Activated CD8-positive, alpha-beta T cell treated with anti-CD3 and anti-CD28 coated beads for 36 hours (primary cell): ENCODE data around the gene ESF1. TPM values are rescaled to one million over a fixed set of nuclear protein-coding genes. Genes with fewer than 3 reads are reported as not detected.

ENCODE experiments used
- ATAC-seq: fragments of 200-7000 bp; cut with Tn5 transposase; one replicate; pipeline ENCODE4 v1.10.0; 2021; ENCODE audit warnings: mild to moderate bottlenecking, moderate library complexity
- CTCF ChIA-PET: fragments of 350-600 bp; sonication (Branson Sonifier 250); formaldehyde crosslinking; loops from one replicate; lab custom pipeline; 2021; ENCODE audit warnings: antibody characterized with exemption; lab: Charles Lee
- POLR2A ChIA-PET: fragments of 350-600 bp; sonication (Branson Sonifier 250); formaldehyde crosslinking; loops from one replicate; lab custom pipeline; 2021; ENCODE audit warnings: antibody characterized with exemption; lab: Charles Lee
- DNase-seq: peaks from one replicate; pipeline ENCODE4 v3.0.0-alpha.2; 2020
- H3K27ac Mint-ChIP-seq: one replicate; pipeline ENCODE4 v1.8.0; 2021; ENCODE audit warnings: mild to moderate bottlenecking, mixed read lengths
- H3K27me3 Mint-ChIP-seq: one replicate; pipeline ENCODE4 v1.8.0; 2021; ENCODE audit warnings: mixed read lengths
- H3K36me3 Mint-ChIP-seq: one replicate; pipeline ENCODE4 v1.8.0; 2021; ENCODE audit warnings: low read depth, mixed read lengths
- H3K4me1 Mint-ChIP-seq: one replicate; pipeline ENCODE4 v1.8.0; 2021; ENCODE audit warnings: low read depth, mixed read lengths
- H3K4me3 Mint-ChIP-seq: one replicate; pipeline ENCODE4 v1.8.0; 2021; ENCODE audit warnings: mild to moderate bottlenecking, moderate library complexity, mixed read lengths
- H3K9me3 Mint-ChIP-seq: one replicate; pipeline ENCODE4 v1.8.0; 2021; ENCODE audit warnings: mixed read lengths
- intact Hi-C: fragments of 100-400 bp; cut with micrococcal nuclease; formaldehyde crosslinking; loops from one replicate; pipeline ENCODE4 v1.10.0; 2022
- total RNA-seq, 2 experiments: library from RNA; stranded (reverse); gene quantifications; one replicate each; pipeline ENCODE4 v1.2.3, GENCODE V29; 2021
- TF ChIP-seq, protein P1 (sequence below): fragments of 200-600 bp; IDR thresholded peaks from one replicate; pipeline ENCODE4 v1.8.0; 2022; ENCODE audit warnings: antibody characterized with exemption, mild to moderate bottlenecking

Gene ESF1
- total RNA-seq, 2 experiments from 2014 or later = 19.9 to 20.4 TPM

DNA sequence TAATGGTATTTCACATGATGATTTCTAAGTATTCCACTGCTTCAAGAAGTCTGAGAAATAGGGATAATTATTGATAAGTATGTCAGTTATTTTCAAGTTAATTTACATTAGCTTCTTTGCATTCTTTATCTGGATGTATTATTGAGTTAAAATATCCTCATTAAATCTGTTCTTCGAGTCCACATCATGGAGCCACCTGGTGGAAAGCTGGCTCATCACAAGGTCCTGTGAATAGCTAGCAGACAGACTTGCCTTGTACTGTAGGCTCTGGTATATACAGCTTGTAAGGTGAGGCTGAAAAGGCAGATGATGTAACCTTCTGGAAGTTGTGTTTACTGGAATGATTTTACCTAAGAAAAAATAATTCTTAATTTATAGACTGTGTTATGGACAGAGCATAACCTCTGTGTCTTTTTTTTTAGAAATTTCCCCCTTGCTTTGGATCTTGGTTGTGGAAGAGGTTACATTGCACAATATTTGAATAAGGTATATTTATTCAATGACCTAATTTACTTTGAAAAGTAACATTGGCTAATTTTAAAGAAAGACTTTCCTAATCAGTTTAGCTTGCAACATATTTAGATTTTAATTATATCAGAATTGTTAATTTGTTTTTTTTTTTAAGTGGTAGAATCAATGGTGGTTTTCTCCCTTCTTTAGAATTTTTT is 3.6 kb upstream of the ESF1 start:
- Mint-ChIP-seq H3K9me3 (no peaks in the 10 kb centered on the region), H3K27ac (no peak overlapping the region), H3K36me3 (peaks cover 38% of the 10 kb centered on the region), H3K4me1 (peaks cover 30% of the 10 kb centered on the region), H3K27me3 (no peaks in the 10 kb centered on the region), H3K4me3 (no peak overlapping the region)
- CTCF ChIA-PET = interaction anchor here (0.9 to 2.3 kb wide), 10 partner anchors 9 to 177 kb away, joined by 3 to 13 read pairs (median 6); no protein-coding TSS in a partner anchor
- ATAC-seq (no peak), DNase-seq (peak; percentile 68)
- intact Hi-C loops = no loop called here
- POLR2A ChIA-PET = no interaction called here
- TF ChIP-seq, protein P1, sequence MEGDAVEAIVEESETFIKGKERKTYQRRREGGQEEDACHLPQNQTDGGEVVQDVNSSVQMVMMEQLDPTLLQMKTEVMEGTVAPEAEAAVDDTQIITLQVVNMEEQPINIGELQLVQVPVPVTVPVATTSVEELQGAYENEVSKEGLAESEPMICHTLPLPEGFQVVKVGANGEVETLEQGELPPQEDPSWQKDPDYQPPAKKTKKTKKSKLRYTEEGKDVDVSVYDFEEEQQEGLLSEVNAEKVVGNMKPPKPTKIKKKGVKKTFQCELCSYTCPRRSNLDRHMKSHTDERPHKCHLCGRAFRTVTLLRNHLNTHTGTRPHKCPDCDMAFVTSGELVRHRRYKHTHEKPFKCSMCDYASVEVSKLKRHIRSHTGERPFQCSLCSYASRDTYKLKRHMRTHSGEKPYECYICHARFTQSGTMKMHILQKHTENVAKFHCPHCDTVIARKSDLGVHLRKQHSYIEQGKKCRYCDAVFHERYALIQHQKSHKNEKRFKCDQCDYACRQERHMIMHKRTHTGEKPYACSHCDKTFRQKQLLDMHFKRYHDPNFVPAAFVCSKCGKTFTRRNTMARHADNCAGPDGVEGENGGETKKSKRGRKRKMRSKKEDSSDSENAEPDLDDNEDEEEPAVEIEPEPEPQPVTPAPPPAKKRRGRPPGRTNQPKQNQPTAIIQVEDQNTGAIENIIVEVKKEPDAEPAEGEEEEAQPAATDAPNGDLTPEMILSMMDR = peak; percentile 51

DNA sequence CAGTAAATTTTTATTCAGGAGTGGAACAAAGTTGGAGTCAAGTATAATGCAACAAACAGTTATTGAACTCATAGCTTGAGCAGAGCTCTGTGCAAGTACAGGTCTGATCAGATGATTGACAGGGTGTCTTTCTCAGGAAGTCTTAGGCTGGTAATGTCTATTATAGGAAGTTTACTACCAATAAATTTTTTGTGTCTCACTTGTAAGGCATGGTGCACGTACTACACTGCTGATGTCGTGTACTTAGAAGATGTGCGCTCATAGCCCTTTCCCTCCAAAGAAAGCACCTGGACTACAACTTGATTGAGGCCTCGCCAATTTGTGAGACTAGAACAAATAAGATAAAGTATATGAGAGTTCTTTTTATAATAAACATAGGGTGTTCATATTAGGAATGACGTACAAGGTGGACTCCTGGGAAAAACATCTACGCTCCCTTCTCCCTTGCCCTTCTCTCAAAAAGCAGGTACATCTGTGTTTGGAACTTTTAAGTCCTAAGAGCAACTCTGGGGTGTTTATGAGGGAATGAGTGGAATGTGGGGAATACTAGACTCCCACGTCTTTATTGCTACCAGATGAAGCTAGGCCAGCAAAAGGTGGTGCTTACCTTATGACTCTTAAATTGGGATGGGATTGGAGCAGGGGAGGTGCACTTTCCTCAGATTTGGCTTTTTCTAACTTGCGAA is 1.6 kb upstream of the ESF1 start:
- peak overlapping the region; percentile 100 for H3K4me3 Mint-ChIP-seq
- TF ChIP-seq, protein P1 = no peak
- ATAC-seq (no peak), DNase-seq (no peak)
- H3K9me3 Mint-ChIP-seq = no peaks in the 10 kb centered on the region
- ChIA-PET CTCF (interaction anchor here (1.1 to 4.0 kb wide), 3 partner anchors 9 to 173 kb away, joined by 3 to 29 read pairs (median 5); no protein-coding TSS in a partner anchor), POLR2A (interaction anchor here (1.0 kb wide), 1 partner anchor 9 kb away, joined by 3 read pairs; no protein-coding TSS in a partner anchor)
- intact Hi-C loops = no loop called here
- H3K27me3 Mint-ChIP-seq = no peaks in the 10 kb centered on the region
- peak overlapping the region; percentile 83 for H3K27ac Mint-ChIP-seq
- peaks cover 44% of the 10 kb centered on the region for H3K36me3 Mint-ChIP-seq
- peaks cover 45% of the 10 kb centered on the region for H3K4me1 Mint-ChIP-seq

DNA sequence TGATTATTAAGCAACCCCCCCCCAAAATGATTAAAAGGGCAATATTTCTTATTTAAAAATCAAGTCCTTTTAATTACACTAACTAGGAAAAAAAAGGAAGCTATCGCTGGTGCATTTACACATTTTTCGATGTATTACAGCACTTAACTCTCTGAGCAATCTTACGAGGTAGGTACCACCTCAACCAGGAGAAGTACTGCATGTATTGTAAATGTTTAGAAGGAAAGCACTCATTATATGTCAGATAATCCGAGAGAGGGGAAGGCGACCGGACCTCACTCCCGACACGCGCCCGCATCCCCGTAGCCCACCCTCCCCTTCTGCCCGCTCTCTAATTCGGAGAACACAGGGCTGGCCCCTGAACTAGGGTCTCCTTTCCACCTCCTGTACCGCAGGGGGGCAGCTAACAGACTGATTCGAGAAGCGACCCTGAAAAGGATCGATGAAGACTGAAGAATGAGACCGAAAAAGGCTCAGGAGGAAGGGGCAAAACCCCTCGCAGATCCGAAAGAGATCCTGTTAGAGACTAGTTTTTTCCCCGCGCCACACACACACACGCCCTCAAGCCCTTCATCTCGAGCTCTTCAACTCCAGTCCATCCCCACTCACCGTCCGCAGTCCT is 337 bp downstream of the ESF1 start:
- POLR2A ChIA-PET = interaction anchor here (0.5 to 1.3 kb wide), 4 partner anchors 10 to 536 kb away, joined by 3 to 6 read pairs (median 3); no protein-coding TSS in a partner anchor
- Mint-ChIP-seq H3K4me3 (peak overlapping the region; percentile 100), H3K27ac (peak overlapping the region; percentile 98), H3K27me3 (no peaks in the 10 kb centered on the region), H3K36me3 (peaks cover 38% of the 10 kb centered on the region), H3K4me1 (peaks cover 55% of the 10 kb centered on the region), H3K9me3 (no peaks in the 10 kb centered on the region)
- intact Hi-C loops = no loop called here
- TF ChIP-seq, protein P1 = no peak
- ATAC-seq = peak; percentile 7
- no peak for DNase-seq
- CTCF ChIA-PET = interaction anchor here (1.1 to 4.0 kb wide), 7 partner anchors 9 to 32 kb away, joined by 3 to 29 read pairs (median 4); no protein-coding TSS in a partner anchor

DNA sequence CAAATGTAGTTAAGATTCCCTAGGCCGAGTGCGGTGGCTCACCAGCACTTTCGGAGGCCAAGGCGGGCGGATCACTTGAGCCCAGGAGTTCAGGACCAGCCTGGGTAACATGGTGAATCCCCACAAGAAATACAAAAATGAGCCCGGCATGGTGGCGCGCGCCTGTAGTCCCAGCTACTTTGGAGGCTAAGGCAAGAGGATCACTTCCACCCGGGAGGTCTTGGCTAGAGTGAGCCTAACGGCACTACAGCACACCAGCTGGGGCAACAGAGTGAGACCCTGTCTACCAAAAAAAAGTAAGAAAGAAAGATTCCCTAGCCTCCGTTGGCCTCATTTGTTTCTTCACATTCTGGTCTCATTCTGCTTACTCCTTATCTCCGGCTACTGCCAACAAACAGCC is 1.2 kb downstream of the ESF1 start:
- intact Hi-C loops = no loop called here

More for the DNA sequence above, 1.2 kb downstream of the ESF1 start:
- H3K4me1 Mint-ChIP-seq = peaks cover 57% of the 10 kb centered on the region
- H3K36me3 Mint-ChIP-seq = peaks cover 40% of the 10 kb centered on the region
- no peaks in the 10 kb centered on the region for H3K27me3 Mint-ChIP-seq
- TF ChIP-seq, protein P1 = no peak
- H3K4me3 Mint-ChIP-seq = peak overlapping the region; percentile 100
- H3K9me3 Mint-ChIP-seq = no peaks in the 10 kb centered on the region
- no peak overlapping the region for H3K27ac Mint-ChIP-seq
- ChIA-PET CTCF (interaction anchor here (1.4 to 4.0 kb wide), 3 partner anchors 8 to 31 kb away, joined by 3 to 29 read pairs (median 7); no protein-coding TSS in a partner anchor), POLR2A (interaction anchor here (1.1 to 1.3 kb wide), 2 partner anchors 9 to 35 kb away, joined by 3 to 6 read pairs; no protein-coding TSS in a partner anchor)
- no peak for ATAC-seq
- no peak for DNase-seq
